BJ (cell line): ENCODE measurements around the gene COG2. TPM values are rescaled to one million over a fixed set of nuclear protein-coding genes. Genes with fewer than 3 reads are reported as not detected.

Experiments
- CTCF ChIA-PET: fragments of 350-600 bp; formaldehyde crosslinking; extraction: SDS; loops from one replicate; lab custom pipeline; 2021; ENCODE audit warnings: antibody characterized with exemption, inconsistent platforms; lab: Yijun Ruan, JAX
- POLR2A ChIA-PET: fragments of 300-600 bp; sonication (Branson Sonifier 250); formaldehyde crosslinking; extraction: SDS; loops from one replicate; lab custom pipeline; 2021; ENCODE audit warnings: antibody characterized with exemption; lab: Charles Lee
- DNase-seq: peaks from one replicate; pipeline ENCODE4 v3.0.0-alpha.2; 2011; ENCODE audit warnings: low read depth
- H3K27me3 ChIP-seq: 2 replicates; pipeline ENCODE4 v1.6.0; 2011; ENCODE audit warnings: low read length; ENCODE audit not compliant: control insufficient read depth, insufficient read depth
- H3K36me3 ChIP-seq: 2 replicates; pipeline ENCODE4 v1.5.1; 2011; ENCODE audit warnings: low read length; ENCODE audit not compliant: control insufficient read depth, insufficient read depth
- H3K4me3 ChIP-seq: 2 replicates; pipeline ENCODE4 v1.5.1; 2011; ENCODE audit warnings: low read depth, mild to moderate bottlenecking, control low read depth, low read length
- polyA plus RNA-seq: library from polyadenylated mRNA; depleted of rRNA; stranded (reverse); fragments of >200 nt; gene quantifications from 2 replicates; pipeline ENCODE4 v1.2.3, GENCODE V29; 2011
- TF ChIP-seq, protein P1 (sequence below): IDR thresholded peaks from 2 replicates; pipeline ENCODE4 v1.5.1; 2011; ENCODE audit warnings: low read depth, mild to moderate bottlenecking, control low read depth, inconsistent platforms, low read length, moderate library complexity; ENCODE audit not compliant: insufficient read depth

COG2 gene
- polyA plus RNA-seq, 1 experiment = 12.0 TPM

DNA sequence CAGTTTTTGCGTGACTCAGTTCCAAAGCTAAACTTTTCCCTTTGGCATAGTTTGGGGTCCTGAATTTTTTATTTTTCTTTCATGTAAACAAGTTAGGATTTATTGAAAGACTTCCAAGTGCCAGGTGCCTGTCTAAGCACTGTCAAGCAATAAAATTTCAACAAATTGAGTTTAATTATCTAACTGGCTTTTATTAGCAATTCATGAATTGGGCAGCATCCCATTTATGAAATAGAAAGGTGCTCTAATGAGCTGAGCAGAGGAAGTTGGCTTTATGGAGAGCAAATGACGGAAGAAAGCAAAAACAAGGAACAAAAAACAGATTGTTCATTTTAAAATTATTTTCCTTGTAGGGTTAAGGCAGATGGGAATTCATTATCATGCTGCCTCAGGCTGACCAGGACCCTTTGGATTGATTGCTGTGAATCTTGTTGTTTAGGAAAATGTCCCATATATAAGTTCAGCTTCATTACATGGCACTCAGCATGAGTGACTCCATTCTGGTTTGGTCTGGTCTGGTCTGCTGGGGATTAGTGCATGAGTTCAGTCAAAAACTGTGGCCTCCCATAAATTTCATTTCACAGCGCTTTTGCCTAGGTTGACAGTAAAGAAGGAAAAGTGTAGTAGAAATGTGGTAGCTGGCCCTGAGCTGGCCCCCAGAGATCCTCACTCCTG is 21.5 kb upstream of the COG2 start:
- no peak overlapping the region for H3K4me3 ChIP-seq
- H3K27me3 ChIP-seq = no peaks in the 10 kb centered on the region
- TF ChIP-seq, protein P1, sequence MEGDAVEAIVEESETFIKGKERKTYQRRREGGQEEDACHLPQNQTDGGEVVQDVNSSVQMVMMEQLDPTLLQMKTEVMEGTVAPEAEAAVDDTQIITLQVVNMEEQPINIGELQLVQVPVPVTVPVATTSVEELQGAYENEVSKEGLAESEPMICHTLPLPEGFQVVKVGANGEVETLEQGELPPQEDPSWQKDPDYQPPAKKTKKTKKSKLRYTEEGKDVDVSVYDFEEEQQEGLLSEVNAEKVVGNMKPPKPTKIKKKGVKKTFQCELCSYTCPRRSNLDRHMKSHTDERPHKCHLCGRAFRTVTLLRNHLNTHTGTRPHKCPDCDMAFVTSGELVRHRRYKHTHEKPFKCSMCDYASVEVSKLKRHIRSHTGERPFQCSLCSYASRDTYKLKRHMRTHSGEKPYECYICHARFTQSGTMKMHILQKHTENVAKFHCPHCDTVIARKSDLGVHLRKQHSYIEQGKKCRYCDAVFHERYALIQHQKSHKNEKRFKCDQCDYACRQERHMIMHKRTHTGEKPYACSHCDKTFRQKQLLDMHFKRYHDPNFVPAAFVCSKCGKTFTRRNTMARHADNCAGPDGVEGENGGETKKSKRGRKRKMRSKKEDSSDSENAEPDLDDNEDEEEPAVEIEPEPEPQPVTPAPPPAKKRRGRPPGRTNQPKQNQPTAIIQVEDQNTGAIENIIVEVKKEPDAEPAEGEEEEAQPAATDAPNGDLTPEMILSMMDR = no peak
- no peaks in the 10 kb centered on the region for H3K36me3 ChIP-seq
- DNase-seq = no peak
- ChIA-PET POLR2A (no interaction called here), CTCF (interaction anchor here (1.3 kb wide), 1 partner anchor 9 kb away, joined by 3 read pairs; no protein-coding TSS in a partner anchor)

DNA sequence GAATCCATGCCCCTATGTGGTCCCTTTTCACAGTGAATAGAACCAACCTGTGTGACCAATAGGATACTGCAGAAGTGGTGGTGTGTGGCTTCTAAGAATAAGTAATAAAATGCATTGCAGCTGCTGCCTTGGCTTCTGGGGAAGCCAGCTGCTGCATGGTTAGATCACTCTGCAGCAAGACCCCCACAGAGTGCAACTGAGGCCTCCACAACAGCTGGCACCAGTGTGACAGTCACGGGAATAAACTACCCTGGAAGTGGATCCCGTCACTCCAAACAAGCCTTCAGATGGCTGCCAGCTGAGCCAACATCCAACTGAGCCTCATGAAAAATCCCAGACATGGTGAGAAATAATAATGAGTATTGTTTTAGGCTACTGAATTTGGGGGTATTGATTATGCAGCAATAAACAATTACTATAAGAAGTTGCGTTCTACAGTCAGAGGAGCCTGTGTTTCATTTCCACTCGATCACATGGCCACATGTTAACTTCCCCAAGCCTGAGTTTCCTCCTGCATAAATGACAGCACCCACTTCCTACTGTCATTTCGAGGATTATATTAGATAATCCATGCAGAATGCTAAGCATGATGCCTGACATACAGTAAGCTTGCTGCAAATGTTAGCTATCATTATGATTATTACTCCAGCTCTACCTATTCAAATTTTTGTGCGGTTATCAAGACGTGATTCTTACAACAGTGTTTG is 20.8 kb upstream of the COG2 start:
- ChIA-PET POLR2A (no interaction called here), CTCF (interaction anchor here (1.3 kb wide), 1 partner anchor 8 kb away, joined by 3 read pairs; no protein-coding TSS in a partner anchor)
- H3K27me3 ChIP-seq = no peaks in the 10 kb centered on the region
- H3K36me3 ChIP-seq = no peaks in the 10 kb centered on the region
- no peak for DNase-seq
- no peak overlapping the region for H3K4me3 ChIP-seq
- TF ChIP-seq, protein P1 = no peak

DNA sequence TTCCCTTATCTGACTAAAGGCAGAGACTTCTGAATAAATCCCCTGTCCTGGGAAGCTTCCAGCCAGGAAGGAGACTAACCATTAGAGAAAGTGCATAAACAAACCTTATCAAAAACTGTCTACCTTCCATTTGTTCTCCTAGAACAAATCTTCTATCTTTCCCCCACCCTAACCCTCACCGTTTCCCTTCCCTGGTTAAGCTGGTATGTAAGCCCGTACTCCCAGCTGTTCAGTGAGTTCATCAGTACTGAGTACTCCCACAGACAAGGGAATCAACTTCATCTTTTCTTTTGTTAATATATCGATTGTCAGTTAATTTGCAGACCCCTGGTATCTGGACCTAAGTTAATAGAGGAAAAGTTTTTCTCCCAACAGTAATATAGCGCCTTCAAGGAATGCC is 20.1 kb upstream of the COG2 start:
- no peak for DNase-seq
- TF ChIP-seq, protein P1 = no peak
- H3K4me3 ChIP-seq = no peak overlapping the region
- H3K27me3 ChIP-seq = no peaks in the 10 kb centered on the region
- CTCF ChIA-PET = no interaction called here
- no peaks in the 10 kb centered on the region for H3K36me3 ChIP-seq
- POLR2A ChIA-PET = no interaction called here

DNA sequence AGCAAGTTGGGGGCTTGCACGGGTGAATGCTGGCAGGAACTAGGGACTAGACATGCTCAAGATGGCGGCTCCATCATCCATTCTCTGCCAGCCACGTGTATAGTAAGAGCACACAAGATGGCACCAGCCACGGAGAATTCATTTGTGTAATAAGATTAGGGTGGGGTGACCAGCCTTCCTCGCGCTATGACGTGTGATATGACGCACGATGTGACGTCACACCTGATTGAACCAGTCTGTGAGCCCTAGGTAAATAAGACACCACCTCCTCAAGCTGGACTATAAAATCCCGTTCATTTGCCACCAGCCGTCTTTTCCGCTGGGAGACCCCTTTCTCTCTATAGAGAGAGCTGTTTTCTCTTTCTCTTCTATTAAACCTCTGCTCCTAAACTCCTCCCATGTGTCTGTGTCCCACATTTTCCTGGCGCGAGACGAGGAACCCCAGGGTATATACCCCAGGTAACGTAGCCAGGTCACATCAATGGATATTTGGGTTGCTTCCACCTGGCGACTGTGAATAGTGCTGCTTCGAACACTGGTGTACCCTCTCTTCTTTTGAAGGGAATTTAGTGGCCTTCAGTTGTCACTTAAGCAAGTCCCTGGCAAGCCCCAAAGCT is 18.1 kb upstream of the COG2 start:
- TF ChIP-seq, protein P1 = no peak
- no peaks in the 10 kb centered on the region for H3K36me3 ChIP-seq
- no peak overlapping the region for H3K4me3 ChIP-seq
- ChIA-PET POLR2A (no interaction called here), CTCF (no interaction called here)
- DNase-seq = no peak
- H3K27me3 ChIP-seq = no peaks in the 10 kb centered on the region

DNA sequence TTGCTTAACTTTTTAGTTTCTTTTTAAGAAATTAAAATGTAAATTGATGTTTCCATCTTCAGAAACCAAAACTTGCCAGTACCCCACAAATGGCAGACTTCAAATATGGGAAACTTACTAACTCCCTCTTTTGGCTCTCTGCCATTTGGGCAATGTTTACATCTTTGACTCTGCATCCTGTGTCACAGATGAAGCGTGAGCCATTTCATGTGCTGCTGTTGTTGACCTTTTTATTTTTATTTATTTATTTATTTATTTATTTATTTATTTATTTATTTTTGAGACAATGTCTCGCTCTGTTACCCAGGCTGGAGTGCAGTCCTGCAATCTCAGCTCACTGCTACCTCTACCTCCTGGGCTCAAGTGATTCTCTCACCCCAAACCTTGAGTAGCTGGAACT is 16.0 kb upstream of the COG2 start:
- Histone ChIP-seq H3K27me3 (no peaks in the 10 kb centered on the region), H3K4me3 (no peak overlapping the region), H3K36me3 (no peaks in the 10 kb centered on the region)
- ChIA-PET CTCF (interaction anchor here (0.7 kb wide), 1 partner anchor 149 kb away, joined by 3 read pairs; no protein-coding TSS in a partner anchor), POLR2A (no interaction called here)
- no peak for DNase-seq
- TF ChIP-seq, protein P1 = no peak
